Esophagus muscularis mucosa (tissue), 4 donors: Measurements from ENCODE around the gene PSMD5. TPM values are rescaled to one million over a fixed set of nuclear protein-coding genes. Genes with fewer than 3 reads are reported as not detected.

Experiments used
- DNase-seq: peaks from one replicate; pipeline ENCODE4 v3.0.0-alpha.2; 2017; ENCODE audit errors: extremely low spot score
- H3K27ac ChIP-seq, 4 donors: fragments of 200-600 bp; sonication (generic); replicated peaks in 1 of 4; 1 replicate in 3 of 4; 2 replicates in 1 of 4; pipeline ENCODE4 v1.5.1; 2016 to 2019; ENCODE audit warnings: mild to moderate bottlenecking in 1 of 4
- H3K27me3 ChIP-seq, 4 donors: fragments of 200-600 bp; sonication (generic); one replicate each; pipeline versions ENCODE4 v1.5.1 to v1.6.0; 2016 to 2019
- H3K36me3 ChIP-seq, 4 donors: fragments of 200-600 bp; sonication (generic); one replicate each; pipeline ENCODE4 v1.5.1; 2016 to 2019
- H3K4me1 ChIP-seq, 4 donors: fragments of 200-600 bp; sonication (generic); one replicate each; pipeline ENCODE4 v1.5.1; 2016 to 2019
- H3K4me3 ChIP-seq, 4 donors: fragments of 200-600 bp; sonication (generic); 1 replicate in 2 of 4; 2 replicates in 2 of 4; pipeline ENCODE4 v1.5.1; 2016 to 2019; ENCODE audit warnings: mild to moderate bottlenecking in 4 of 4, moderate library complexity in 1 of 4
- H3K9me3 ChIP-seq, 4 donors: fragments of 200-600 bp; sonication (generic); 1 replicate in 3 of 4; 2 replicates in 1 of 4; pipeline ENCODE4 v1.5.1; 2016 to 2019
- CTCF ChIP-seq, 3 experiments: fragments of 200-600 bp in 2 of 3; fragments of 450-650 bp in 1 of 3; sonication (generic) in 2 of 3; IDR thresholded peaks; one replicate each; pipeline ENCODE4 v1.5.1; 2017 to 2019; ENCODE audit warnings: antibody characterized with exemption in 3 of 3, mild to moderate bottlenecking in 2 of 3, moderate library complexity in 1 of 3
- EP300 ChIP-seq: sonication (generic); formaldehyde crosslinking; IDR thresholded peaks from one replicate; pipeline ENCODE4 v1.6.1; 2017; ENCODE audit warnings: antibody characterized with exemption
- POLR2A ChIP-seq: fragments of 450-650 bp; IDR thresholded peaks from one replicate; pipeline ENCODE4 v1.6.1; 2017; ENCODE audit warnings: antibody characterized with exemption, moderate library complexity, mild to moderate bottlenecking, low read depth
- POLR2AphosphoS5 ChIP-seq, 2 donors: sonication (generic); formaldehyde crosslinking; IDR thresholded peaks; one replicate each; pipeline ENCODE4 v1.6.1; 2017; ENCODE audit warnings: antibody characterized with exemption in 2 of 2
- WGBS: methylation state at CpG from one replicate; pipeline ENCODE4 v1.1.5; 2018; 5-methylcytosine and 5-hydroxymethylcytosine counted together
- intact Hi-C: fragments of 100-400 bp; cut with DNase I; formaldehyde crosslinking; loops from one replicate; pipeline ENCODE4 v1.15.1; 2023
- total RNA-seq, 4 donors: library from RNA; depleted of rRNA; stranded (reverse); fragments of >200 nt; gene quantifications; one replicate each; pipeline versions ENCODE4 v1.1.0 to v1.2.1, GENCODE V29; 2016

Gene PSMD5
- total RNA-seq, 4 donors from 2014 or later, result 22.0 to 30.7 (median 25.8) TPM

DNA sequence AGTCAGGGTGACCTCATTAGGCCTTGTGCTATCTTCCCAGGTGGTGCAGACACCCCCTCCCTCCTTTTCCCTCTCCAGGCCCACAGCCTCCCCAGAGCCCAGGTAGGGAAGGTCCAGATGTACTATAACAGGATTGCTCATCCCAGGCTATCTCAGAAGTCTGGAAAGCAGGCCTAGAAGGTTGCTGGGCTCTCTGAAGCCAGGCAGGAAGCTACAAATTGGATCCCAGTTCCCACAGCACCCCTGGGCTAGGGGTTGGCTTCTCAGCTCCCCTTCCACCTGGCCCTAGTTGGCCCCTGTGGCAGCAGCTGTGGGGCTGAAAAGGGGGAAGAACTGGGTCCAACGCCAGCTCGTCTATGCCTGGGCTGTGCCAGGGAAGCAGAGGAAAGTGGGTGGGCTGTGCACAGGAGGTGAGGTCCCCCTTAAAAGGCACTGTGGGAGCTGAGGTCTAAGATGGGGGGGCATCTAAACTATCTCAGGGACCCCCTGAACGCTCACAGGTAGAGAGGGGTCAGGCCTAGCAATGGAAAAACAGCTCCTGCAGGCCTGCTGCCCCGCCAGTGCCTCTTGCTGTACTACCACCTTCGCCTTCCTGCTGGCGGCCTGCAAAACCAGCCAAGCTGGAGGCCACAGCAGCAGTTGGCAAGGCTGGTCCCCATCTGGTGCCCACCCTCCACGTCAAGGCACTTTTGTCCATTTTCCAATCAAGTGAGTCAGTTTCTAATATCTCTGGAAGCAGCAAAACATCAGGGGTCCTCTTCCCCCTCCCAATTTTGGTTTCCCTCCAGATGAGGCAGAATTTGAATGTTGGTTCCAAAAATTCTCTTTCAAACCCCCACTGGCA is 13.3 kb upstream of the PSMD5 start:
- intact Hi-C loops, result no loop called here
- peaks cover 29 to 74% (median 43%) of the 10 kb centered on the region in 4 donors for H3K36me3 ChIP-seq
- H3K9me3 ChIP-seq, result no peaks in the 10 kb centered on the region

GRCh38 chr9:120854596-120855327 is 12.0 kb upstream of the PSMD5 start:
- H3K4me1 ChIP-seq, result no peaks in the 10 kb centered on the region
- peaks cover 16 to 67% (median 30%) of the 10 kb centered on the region in 4 donors for H3K36me3 ChIP-seq
- intact Hi-C loops, result no loop called here
- H3K9me3 ChIP-seq, result no peaks in the 10 kb centered on the region
- no peak overlapping the region for H3K27ac ChIP-seq
- H3K4me3 ChIP-seq, result no peak overlapping the region
- TF ChIP-seq EP300 (no peak), CTCF (IDR thresholded peaks at IDR 0.05) (no peak), POLR2AphosphoS5 (IDR thresholded peaks at IDR 0.05) (no peak), POLR2A (no peak)
- 86% methylated on average over 3 of the region's 3 CpGs for WGBS
- no peak for DNase-seq
- H3K27me3 ChIP-seq, result no peaks in the 10 kb centered on the region

More for the DNA sequence above, 13.3 kb upstream of the PSMD5 start:
- 89% methylated on average over 6 of the region's 7 CpGs for WGBS
- no peak for TF ChIP-seq POLR2A
- TF ChIP-seq CTCF (IDR thresholded peaks at IDR 0.05), result no peak
- no peak for TF ChIP-seq EP300
- TF ChIP-seq POLR2AphosphoS5 (IDR thresholded peaks at IDR 0.05), result no peak
- H3K27ac ChIP-seq, result no peak overlapping the region
- H3K4me1 ChIP-seq, result no peaks in the 10 kb centered on the region
- H3K27me3 ChIP-seq, result no peaks in the 10 kb centered on the region
- H3K4me3 ChIP-seq, result no peak overlapping the region
- no peak for DNase-seq

GRCh38 chr9:120853198-120853597 is 10.5 kb upstream of the PSMD5 start:
- Histone ChIP-seq H3K27ac (no peak overlapping the region), H3K4me3 (no peak overlapping the region), H3K27me3 (no peaks in the 10 kb centered on the region), H3K36me3 (peaks cover 11 to 51% (median 20%) of the 10 kb centered on the region in 4 donors), H3K9me3 (no peaks in the 10 kb centered on the region), H3K4me1 (no peaks in the 10 kb centered on the region)
- DNase-seq, result no peak
- no peak for TF ChIP-seq POLR2A
- TF ChIP-seq POLR2AphosphoS5 (IDR thresholded peaks at IDR 0.05), result no peak
- no peak for TF ChIP-seq EP300
- TF ChIP-seq CTCF (IDR thresholded peaks at IDR 0.05), result no peak
- 84% methylated on average over 6 of the region's 6 CpGs for whole genome bisulfite sequencing
- intact Hi-C loops, result no loop called here

DNA sequence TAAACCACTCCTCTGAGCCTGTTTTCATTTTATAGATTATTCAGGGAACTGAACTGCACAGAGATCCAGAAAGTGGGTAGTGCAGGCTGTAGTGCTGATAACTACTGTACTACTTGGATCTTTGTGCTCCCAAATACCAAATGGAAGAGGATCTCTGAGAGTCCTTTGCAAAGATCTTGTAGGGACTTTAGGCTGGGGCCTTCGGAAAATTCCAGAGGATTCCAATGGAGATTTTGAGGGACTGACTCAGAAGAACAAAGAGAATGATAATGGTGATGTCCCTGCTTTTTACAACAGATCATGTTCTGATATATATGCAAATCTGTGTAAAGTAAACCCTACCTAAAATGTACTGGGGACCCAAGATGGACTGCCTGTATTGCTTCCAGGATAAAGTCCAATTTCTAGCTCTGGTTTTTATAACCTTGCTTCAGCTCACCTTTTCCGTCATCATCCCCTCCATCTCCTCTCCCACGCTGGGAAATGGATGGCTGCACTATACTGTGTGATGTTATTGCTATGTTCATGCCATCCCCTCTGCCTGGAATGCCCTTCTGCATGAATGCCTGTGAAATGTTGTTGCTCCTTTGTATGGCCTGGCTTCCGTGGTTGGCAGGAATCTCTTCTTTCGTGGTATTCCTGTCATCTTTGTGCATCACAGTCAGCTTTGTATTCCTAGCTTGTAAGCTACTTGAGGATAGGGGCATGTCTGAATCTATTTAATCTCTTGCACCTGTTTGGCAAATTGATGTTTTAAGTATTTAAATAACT is 9.7 kb upstream of the PSMD5 start:
- no peaks in the 10 kb centered on the region for H3K27me3 ChIP-seq
- intact Hi-C loops, result no loop called here
- H3K4me3 ChIP-seq, result no peak overlapping the region
- 76% methylated on average over 5 of the region's 5 CpGs for WGBS
- peaks cover 7 to 48% (median 13%) of the 10 kb centered on the region in 4 donors for H3K36me3 ChIP-seq
- no peaks in the 10 kb centered on the region for H3K9me3 ChIP-seq
- no peaks in the 10 kb centered on the region for H3K4me1 ChIP-seq
- H3K27ac ChIP-seq, result no peak overlapping the region
- no peak for DNase-seq
- TF ChIP-seq CTCF (IDR thresholded peaks at IDR 0.05) (no peak), EP300 (no peak), POLR2AphosphoS5 (IDR thresholded peaks at IDR 0.05) (no peak), POLR2A (no peak)
